ENCODE measurements around the gene RASA4B.
A peak's percentile ranks its signal among the peaks of the same experiment; 100 is the strongest.
"Not testable (repeated sequence)": the region's sequence is repeated elsewhere in the genome, so short reads cannot be mapped to it uniquely, and the experiment has no call there.

The RASA4B gene

GRCh38 chr7:102479982-102480637 lies 37.5 kb downstream of the RASA4B start:
- not testable (repeated sequence) for H3K4me3 ChIP-seq (ENCODE audit: low read length); DNase-seq (ENCODE audit: low read depth)
- TF ChIP-seq, protein P1, sequence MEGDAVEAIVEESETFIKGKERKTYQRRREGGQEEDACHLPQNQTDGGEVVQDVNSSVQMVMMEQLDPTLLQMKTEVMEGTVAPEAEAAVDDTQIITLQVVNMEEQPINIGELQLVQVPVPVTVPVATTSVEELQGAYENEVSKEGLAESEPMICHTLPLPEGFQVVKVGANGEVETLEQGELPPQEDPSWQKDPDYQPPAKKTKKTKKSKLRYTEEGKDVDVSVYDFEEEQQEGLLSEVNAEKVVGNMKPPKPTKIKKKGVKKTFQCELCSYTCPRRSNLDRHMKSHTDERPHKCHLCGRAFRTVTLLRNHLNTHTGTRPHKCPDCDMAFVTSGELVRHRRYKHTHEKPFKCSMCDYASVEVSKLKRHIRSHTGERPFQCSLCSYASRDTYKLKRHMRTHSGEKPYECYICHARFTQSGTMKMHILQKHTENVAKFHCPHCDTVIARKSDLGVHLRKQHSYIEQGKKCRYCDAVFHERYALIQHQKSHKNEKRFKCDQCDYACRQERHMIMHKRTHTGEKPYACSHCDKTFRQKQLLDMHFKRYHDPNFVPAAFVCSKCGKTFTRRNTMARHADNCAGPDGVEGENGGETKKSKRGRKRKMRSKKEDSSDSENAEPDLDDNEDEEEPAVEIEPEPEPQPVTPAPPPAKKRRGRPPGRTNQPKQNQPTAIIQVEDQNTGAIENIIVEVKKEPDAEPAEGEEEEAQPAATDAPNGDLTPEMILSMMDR (conservative IDR thresholded peaks at IDR 0.05; ENCODE audit: low read length), result peak; percentile 33

DNA sequence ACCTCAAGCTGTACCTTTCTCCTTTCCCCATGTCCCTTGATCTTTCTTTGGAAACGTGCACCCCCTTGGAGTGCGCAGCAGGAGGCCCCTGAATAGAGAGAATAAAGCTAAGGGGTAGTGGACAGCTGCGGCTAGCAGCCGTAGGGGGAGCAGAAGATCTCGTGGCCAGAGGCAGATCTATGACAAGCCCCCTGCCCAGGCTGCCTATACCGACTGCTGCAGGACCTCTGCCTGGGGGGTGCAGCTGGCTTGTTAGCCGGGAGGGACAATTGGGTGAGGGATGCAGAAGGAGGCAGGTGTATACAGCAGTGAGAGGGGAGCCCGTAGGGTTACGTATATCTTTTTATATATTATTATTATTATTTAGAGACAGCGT lies 38.4 kb downstream of the RASA4B start:
- H3K4me3 ChIP-seq (ENCODE audit: low read length); DNase-seq (ENCODE audit: low read depth): not testable (repeated sequence)

DNA sequence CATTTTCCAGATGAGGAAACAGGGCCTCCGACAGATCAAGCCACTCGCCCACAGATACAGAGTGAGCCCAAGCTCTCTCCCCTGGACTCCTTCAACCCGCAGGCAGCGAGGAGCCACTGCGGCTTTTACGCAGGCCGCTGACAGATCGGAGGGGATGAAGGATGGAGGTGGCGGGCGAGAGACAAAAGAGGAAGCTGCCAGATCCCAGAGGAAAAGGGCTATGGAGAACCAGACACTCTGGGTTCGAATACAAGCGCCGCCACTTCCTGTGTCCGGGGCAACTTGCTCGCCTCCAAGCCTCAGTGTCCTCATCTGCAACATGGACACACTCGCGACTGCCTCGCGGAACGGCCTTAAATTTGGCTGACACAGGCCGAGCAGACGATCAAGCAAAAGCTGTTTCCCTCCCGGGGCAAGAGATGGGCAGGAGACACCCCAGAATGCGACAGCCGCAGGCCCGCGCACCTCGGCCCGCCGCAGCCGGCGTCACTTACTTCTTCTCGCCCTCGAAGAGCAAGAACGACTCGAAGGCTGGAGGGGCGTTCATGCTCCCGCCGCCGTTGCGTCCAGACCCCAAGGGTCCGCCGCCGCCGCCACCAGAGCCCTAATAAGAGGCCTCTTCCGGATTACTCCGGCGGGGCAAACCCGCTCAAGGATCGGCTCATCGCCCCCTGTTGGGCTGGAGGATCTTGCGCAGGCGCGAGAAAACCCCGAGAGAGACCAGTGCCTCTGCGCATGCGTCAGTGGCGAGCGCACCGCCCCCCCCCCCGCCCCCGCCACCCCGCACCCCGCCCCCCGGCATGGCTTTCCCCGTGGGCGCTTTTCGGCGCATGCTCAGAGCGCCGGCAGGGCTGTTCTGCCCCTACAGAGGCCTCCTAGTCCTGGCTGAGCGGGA lies 39.0 kb downstream of the RASA4B start, which contains the start of gene POLR2J:
POLR2J (minus strand) TSS at position 609 of the 895 bp plus-strand sequence; CDS start at position 547, 62 bp downstream.
- H3K4me3 ChIP-seq (ENCODE audit: low read length), result peak within 1 kb of the TSS; percentile 47
- peak; percentile 46 for DNase-seq (ENCODE audit: low read depth)

GRCh38 chr7:102474736-102475435 lies 42.7 kb downstream of the RASA4B start:
- not testable (repeated sequence) for DNase-seq (ENCODE audit: low read depth); H3K4me3 ChIP-seq (ENCODE audit: low read length)

GRCh38 chr7:102474116-102474515 lies 43.5 kb downstream of the RASA4B start:
- DNase-seq (ENCODE audit: low read depth); H3K4me3 ChIP-seq (ENCODE audit: low read length): not testable (repeated sequence)

DNA sequence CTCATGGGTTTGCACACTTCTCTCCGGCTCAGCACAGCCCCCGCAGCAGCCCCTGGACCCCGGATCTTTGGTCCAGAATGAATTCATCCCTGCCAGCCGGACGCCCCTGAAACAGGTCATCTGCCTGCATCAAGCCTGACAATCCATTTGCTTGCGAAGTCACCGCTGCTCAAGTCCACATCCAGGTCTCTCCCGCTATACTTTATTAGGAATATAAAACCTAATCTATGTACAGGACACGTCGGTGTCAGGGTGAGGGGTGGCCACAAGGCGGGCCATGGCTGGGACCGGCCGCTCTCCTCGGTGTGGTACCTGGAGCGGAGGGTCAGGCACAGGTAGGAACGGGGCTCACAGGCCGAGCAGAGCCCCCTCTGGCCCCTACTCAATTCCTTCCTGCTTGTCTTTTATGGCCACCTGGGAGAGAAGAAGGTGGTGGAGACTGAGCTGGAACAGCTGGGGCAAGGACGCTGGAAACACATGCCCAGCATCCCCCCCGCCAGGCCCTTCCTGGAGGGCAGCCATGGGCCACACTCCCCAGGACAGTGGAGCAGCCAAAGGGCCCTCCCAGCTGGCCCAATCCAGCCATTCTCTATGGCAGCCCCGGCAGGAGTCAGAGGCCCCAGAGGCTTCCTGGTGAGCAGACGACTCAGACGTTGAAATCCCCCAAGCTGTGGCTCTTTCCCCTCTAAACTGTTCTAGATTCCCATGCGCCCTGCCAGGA lies 44.1 kb downstream of the RASA4B start:
- TF ChIP-seq, protein P1 (conservative IDR thresholded peaks at IDR 0.05; ENCODE audit: low read length), result no peak
- H3K4me3 ChIP-seq (ENCODE audit: low read length), result no peak overlapping the region
- DNase-seq (ENCODE audit: low read depth), result no peak

DNA sequence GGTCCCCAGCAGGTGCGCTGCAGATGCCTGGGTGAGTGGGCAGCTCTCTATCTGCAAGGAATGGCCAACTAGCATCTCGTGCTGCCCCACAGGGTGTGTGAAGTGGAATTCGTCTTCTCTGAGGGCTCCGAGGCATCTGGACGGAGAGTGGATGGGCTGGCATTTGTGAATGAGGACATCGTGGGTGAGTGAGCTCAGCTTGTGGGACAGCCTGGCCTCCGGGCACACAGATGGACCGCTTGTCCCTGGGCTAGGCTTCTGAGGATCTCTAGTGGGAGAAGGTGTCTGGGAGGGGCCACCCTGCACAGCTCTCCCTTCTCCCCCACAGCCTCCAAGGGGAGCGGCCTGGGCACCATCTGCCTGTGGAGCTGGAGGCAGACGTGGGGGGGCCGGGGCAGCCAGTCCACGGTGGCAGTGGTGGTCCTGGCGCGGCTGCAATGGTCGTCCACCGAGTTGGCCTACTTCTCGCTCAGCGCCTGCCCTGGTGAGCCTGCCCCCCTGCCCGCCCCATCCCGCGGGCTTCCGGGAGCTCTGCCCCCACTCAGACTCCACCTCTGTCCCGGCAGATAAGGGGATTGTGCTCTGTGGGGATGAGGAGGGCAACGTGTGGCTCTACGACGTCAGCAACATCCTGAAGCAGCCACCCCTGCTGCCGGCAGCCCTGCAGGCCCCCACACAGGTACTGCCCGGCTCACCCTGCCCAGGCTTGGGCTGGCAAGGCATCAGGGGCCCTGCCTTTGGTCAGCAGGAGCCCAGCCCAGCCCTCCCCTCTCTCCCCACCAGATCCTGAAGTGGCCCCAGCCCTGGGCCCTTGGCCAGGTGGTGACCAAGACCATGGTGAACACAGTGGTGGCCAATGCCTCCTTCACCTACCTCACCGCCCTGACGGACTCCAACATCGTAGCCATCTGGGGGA lies 45.2 kb downstream of the RASA4B start:
- TF ChIP-seq, protein P1 (conservative IDR thresholded peaks at IDR 0.05; ENCODE audit: low read length), result no peak
- DNase-seq (ENCODE audit: low read depth), result no peak
- no peak overlapping the region for H3K4me3 ChIP-seq (ENCODE audit: low read length)

DNA sequence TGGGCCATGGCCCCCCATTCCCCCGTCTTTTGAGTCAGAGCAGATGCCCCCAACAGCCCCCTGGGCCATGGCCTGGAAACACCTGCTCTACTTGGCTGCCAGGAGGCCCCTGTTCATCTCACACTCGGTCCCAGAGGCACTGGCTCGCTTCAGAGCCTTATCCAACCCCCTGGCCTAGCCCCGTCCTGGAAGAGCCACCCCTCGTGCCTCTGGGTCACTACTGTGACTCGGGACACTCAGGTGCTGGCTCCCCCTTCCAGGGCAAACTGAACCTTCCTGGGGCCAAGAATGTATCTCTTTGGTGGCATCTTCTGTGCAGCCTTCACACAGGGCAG lies 45.8 kb downstream of the RASA4B start:
- no peak for DNase-seq (ENCODE audit: low read depth)
- no peak overlapping the region for H3K4me3 ChIP-seq (ENCODE audit: low read length)
- TF ChIP-seq, protein P1 (conservative IDR thresholded peaks at IDR 0.05; ENCODE audit: low read length), result no peak
